ENCODE data around the gene FXN.

The FXN gene

DNA sequence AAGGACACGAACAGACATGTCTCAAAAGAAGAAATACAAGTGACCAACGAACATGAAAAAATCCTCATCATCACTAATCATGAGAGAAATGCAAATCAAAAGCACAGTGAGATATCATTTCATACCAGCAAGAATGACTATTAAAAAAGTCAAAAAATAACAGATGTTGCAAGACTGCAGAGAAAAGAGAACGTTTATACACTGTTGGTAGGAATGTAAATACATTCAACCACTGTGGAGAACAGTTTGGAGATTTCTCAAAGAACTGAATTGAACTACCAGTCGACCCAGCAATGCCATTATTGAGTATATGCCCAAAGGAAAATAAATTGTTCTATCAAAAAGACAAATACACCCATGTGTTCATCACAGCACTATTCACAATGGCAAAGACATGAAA is 45.7 kb downstream of the FXN start:
- Histone ChIP-seq H3F3A (ENCODE audit: low read depth) (no peaks in the 10 kb centered on the region), H3K27me3 (ENCODE audit: insufficient read depth, low read length, poor library complexity, severe bottlenecking) (no peaks in the 10 kb centered on the region), H4K20me1 (ENCODE audit: insufficient read depth, low read length, poor library complexity, severe bottlenecking) (no peaks in the 10 kb centered on the region), H3K79me2 (ENCODE audit: insufficient read depth, low read length) (no peaks in the 10 kb centered on the region), H3K36me3 (ENCODE audit: insufficient read depth, low read length) (no peaks in the 10 kb centered on the region), H2AFZ (ENCODE audit: low read length) (no peak overlapping the region), H3K4me2 (ENCODE audit: low read depth, low read length, poor library complexity, severe bottlenecking) (no peak overlapping the region), H3K4me1 (ENCODE audit: insufficient read depth, low read length, poor library complexity, severe bottlenecking) (peaks cover 4% of the 10 kb centered on the region), H3K9me2 (replicated peaks; ENCODE audit: low read depth, low read length) (no peaks in the 10 kb centered on the region), H3K9me3 (ENCODE audit: insufficient read depth, low read depth, low read length) (no peaks in the 10 kb centered on the region), H3K4me3 (ENCODE audit: low read length, poor library complexity, severe bottlenecking) (no peak overlapping the region), H3K9ac (ENCODE audit: low read depth, low read length, poor library complexity, severe bottlenecking) (no peak overlapping the region)
- TF ChIP-seq EZH2phosphoT487 (IDR thresholded peaks at IDR 0.05; ENCODE audit: borderline replicate concordance), result no peak
- TF ChIP-seq CTCF (conservative IDR thresholded peaks at IDR 0.05; ENCODE audit: low read length), result no peak

GRCh38 chr9:69083321-69083720 is 47.8 kb downstream of the FXN start:
- no peak overlapping the region for H2AFZ ChIP-seq (ENCODE audit: low read length)
- no peaks in the 10 kb centered on the region for H4K20me1 ChIP-seq (ENCODE audit: insufficient read depth, low read length, poor library complexity, severe bottlenecking)
- TF ChIP-seq EZH2phosphoT487 (IDR thresholded peaks at IDR 0.05; ENCODE audit: borderline replicate concordance), result no peak
- no peak for TF ChIP-seq CTCF (conservative IDR thresholded peaks at IDR 0.05; ENCODE audit: low read length)
- no peaks in the 10 kb centered on the region for H3K79me2 ChIP-seq (ENCODE audit: insufficient read depth, low read length)
- no peaks in the 10 kb centered on the region for H3F3A ChIP-seq (ENCODE audit: low read depth)
- no peaks in the 10 kb centered on the region for H3K27me3 ChIP-seq (ENCODE audit: insufficient read depth, low read length, poor library complexity, severe bottlenecking)
- peaks cover 4% of the 10 kb centered on the region for H3K4me1 ChIP-seq (ENCODE audit: insufficient read depth, low read length, poor library complexity, severe bottlenecking)
- no peak overlapping the region for H3K4me3 ChIP-seq (ENCODE audit: low read length, poor library complexity, severe bottlenecking)
- no peak overlapping the region for H3K4me2 ChIP-seq (ENCODE audit: low read depth, low read length, poor library complexity, severe bottlenecking)
- H3K9me2 ChIP-seq (replicated peaks; ENCODE audit: low read depth, low read length), result no peaks in the 10 kb centered on the region
- H3K9ac ChIP-seq (ENCODE audit: low read depth, low read length, poor library complexity, severe bottlenecking), result no peak overlapping the region
- H3K9me3 ChIP-seq (ENCODE audit: insufficient read depth, low read depth, low read length), result no peaks in the 10 kb centered on the region
- H3K36me3 ChIP-seq (ENCODE audit: insufficient read depth, low read length), result no peaks in the 10 kb centered on the region

DNA sequence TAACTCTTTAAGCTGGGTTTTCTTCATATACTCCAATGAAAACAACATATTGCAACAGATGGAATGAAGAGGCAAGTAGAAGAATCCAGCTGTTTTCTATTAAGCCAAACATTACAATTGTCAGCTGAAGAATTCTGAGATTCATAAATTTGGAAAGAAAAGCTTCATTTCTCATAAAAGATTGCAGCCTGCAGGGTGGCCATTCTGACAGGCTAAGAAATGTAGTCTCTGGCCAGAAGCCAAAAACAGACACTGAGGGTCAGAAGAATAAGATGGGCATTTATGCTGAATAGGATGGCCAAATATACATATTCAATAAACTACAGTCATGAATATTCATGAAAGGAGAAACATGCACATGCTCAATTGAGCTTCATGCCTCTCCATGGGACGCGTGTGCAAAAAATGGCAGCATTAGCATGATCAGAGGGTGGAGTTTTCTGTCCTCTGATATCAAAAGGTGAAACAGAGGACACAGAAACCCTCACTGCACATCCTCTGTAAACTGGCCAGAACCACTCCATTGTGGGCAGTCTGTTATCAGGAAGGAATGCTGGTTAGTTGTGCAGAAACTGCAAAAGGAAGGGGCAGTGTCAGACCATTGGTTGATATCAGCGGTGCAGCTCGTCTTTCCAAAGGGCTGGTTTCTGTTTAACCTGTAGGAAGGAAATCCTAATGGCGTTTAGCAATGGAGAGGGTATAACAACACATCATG is 50.2 kb downstream of the FXN start:
- no peaks in the 10 kb centered on the region for H4K20me1 ChIP-seq (ENCODE audit: insufficient read depth, low read length, poor library complexity, severe bottlenecking)
- H2AFZ ChIP-seq (ENCODE audit: low read length), result no peak overlapping the region
- TF ChIP-seq EZH2phosphoT487 (IDR thresholded peaks at IDR 0.05; ENCODE audit: borderline replicate concordance) (no peak), CTCF (conservative IDR thresholded peaks at IDR 0.05; ENCODE audit: low read length) (no peak)
- H3K4me3 ChIP-seq (ENCODE audit: low read length, poor library complexity, severe bottlenecking), result no peak overlapping the region
- no peaks in the 10 kb centered on the region for H3F3A ChIP-seq (ENCODE audit: low read depth)
- H3K9me2 ChIP-seq (replicated peaks; ENCODE audit: low read depth, low read length), result no peaks in the 10 kb centered on the region
- no peaks in the 10 kb centered on the region for H3K36me3 ChIP-seq (ENCODE audit: insufficient read depth, low read length)
- H3K79me2 ChIP-seq (ENCODE audit: insufficient read depth, low read length), result no peaks in the 10 kb centered on the region
- H3K4me1 ChIP-seq (ENCODE audit: insufficient read depth, low read length, poor library complexity, severe bottlenecking), result peaks cover 4% of the 10 kb centered on the region
- H3K4me2 ChIP-seq (ENCODE audit: low read depth, low read length, poor library complexity, severe bottlenecking), result no peak overlapping the region
- H3K9ac ChIP-seq (ENCODE audit: low read depth, low read length, poor library complexity, severe bottlenecking), result no peak overlapping the region
- no peaks in the 10 kb centered on the region for H3K27me3 ChIP-seq (ENCODE audit: insufficient read depth, low read length, poor library complexity, severe bottlenecking)
- H3K9me3 ChIP-seq (ENCODE audit: insufficient read depth, low read depth, low read length), result no peaks in the 10 kb centered on the region

All from Loucy (cell line).